Hematopoietic multipotent progenitor cell treated with erythropoietin and hydrocortisone succinate and interleukin-3 and kit ligand, for 15 days (in vitro differentiated cells): ENCODE results near the gene PGRMC2.
A peak's percentile ranks its signal among the peaks of the same experiment; 100 is the strongest.

Experiments used
- DNase-seq: peaks from one replicate; pipeline ENCODE4 v3.0.0-alpha.2; 2015; ENCODE audit warnings: low spot score

The PGRMC2 gene

GRCh38 chr4:128298852-128299251, 11.2 kb upstream of the PGRMC2 start:
- no peak for DNase-seq

GRCh38 chr4:128298146-128298758, 10.6 kb upstream of the PGRMC2 start:
- no peak for DNase-seq

DNA sequence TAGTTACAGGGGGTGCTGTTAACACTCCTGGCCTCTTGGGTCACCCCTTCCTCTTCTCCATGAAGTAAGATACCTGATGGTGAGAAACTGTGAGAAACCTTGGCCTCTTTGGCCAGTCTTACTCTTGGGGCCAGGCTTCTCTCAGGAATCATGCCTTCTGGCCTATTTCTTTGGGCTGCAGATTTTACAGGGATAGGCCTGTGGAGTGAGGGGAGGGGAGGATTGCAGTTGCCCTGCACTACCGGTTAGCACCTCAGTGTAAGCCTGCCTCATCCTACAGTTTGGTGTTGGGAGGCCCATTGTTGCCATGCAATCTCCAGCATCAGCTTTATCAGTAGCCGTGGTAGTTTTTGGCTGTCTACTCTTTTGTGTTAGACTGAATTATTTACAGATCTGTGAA, 7.6 kb upstream of the PGRMC2 start:
- DNase-seq, result no peak

- DNase-seq, result no peak
Observed at GRCh38 chr4:128294464-128294863, 6.9 kb upstream of the PGRMC2 start.

DNA sequence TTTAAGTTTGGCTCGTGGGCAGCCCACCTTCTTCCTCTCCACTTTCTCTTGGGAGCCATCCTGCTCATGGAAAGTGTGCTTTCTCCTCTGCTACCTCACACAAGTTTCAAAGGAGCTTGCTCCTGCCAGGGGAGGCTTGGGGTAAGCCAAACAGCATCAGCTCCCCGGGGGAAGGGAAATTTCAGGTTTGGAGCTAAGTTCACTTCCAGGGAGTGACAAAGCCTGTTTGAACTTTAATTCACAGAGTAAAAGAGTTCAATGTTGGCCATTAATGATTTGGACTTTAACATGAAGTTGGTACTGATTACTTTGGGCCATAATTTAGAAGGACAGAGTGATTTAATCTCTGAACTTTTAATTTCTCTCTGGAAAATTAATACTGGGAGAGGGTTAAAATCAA, 4.7 kb upstream of the PGRMC2 start:
- DNase-seq, result no peak

DNA sequence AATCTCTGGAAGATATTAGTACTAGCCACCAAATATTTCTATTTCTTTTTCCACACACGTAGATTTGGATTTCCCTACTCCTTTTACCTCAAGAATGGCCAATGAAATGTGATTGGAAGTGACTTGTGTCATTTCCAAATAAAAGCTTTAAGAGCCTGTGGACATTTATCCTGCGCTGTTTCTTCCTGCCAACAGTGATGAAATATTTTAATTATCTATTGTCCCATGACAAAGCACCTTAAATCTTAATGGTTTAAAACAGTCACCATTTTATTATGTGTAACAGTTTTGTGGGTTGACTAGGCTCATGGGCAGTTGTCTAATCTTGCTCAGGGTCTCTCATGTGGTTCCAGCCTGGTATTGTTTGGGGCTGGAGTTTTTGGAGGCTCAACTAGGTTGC, 3.5 kb upstream of the PGRMC2 start:
- DNase-seq, result no peak

- no peak for DNase-seq
Observed at GRCh38 chr4:128290526-128290925, 2.9 kb upstream of the PGRMC2 start.

DNA sequence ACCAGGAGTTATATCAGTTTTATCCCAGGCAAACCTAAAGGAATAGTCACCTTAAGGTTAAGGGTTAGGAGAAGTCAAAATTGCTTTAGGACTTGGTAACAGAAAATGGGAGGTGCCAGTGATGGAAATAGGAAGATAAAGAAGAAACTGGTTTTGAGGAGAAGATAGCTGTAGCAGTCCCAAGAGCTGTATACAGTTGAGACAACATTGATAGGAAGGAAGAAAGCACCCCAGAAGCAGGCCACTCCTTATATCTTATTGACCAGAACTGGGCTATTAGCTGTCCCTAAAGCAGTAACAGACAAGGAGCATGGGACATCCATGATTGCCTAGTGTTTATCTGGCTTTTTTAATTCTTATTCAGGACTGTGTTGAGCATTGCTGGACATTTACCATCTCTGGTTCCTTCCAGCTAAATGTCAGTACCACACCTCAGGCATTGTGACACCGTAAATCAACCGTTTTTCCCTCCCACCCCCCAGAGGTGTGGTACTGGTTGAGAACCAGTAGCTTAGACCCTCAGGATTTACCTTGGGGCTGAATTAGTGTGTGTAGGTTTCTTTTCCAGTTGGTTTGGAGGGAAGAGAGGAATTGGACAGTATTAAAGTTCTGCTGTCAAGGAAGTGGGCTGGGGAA, 2.0 kb upstream of the PGRMC2 start:
- DNase-seq, result peak; percentile 77

GRCh38 chr4:128288689-128289106, 1.1 kb upstream of the PGRMC2 start:
- peak; percentile 59 for DNase-seq

GRCh38 chr4:128287871-128288688, 467 bp upstream of the PGRMC2 start:
- DNase-seq, result peak; percentile 100

- peak; percentile 80 for DNase-seq
Observed at GRCh38 chr4:128286474-128287058, 1.0 kb downstream of the PGRMC2 start.

- no peak for DNase-seq
Observed at GRCh38 chr4:128285085-128285997, 2.3 kb downstream of the PGRMC2 start.

GRCh38 chr4:128284317-128284716, 3.3 kb downstream of the PGRMC2 start:
- DNase-seq, result no peak

DNA sequence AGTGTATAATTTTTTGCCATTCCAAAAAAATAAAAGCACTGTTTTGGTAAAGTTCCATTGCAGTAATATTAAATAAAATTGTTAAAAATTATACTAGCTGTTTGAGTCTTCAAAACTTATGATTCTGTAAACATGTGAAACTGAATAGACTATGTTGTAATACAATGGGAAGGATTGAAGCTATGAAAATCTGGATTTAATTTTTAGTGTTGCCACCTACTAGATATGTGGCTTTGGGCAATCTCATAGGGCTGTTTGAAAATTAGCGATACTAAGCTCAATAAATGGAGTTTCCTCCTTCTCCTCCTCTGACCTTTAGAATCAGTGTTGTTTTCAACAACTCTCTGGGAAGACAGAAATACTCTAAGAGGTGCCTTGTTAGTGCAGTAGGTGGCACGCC, 4.5 kb downstream of the PGRMC2 start:
- no peak for DNase-seq

DNA sequence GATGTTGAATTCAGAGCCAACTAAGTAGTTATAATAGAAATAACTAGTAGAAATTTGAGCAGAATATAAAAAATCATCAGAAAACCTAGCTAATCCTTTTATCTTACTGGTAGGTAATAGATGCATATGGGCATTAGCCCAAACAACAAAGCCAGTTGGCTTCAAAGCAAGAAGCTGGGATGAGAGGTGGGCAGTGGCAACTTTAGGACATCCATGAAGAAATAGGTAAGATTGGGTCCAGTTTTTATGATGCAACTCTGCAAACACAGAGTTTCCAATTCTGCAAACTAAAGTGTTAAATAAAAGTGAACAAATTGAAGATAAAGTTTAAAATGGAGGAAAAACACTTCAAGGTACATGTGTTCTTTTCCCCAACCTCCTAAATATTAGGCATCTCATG, 5.1 kb downstream of the PGRMC2 start:
- DNase-seq, result no peak

DNA sequence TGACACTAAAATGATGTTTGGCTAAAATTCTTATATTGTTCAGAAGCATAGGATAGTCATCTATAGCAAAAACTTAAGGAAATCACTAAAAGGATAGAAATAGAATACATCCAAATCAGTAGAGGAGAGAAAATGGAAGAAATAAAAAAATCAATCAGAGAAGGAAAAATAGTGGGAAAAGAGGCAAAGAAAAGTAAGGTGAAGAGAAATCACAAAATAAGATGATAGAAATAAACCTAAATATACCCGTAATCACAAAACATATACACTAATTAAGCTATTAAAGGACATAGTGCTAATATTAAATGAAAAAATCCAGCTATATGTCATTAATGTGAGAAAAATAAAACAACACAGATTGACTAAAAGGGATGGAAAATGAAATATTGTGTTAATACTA, 6.3 kb downstream of the PGRMC2 start:
- no peak for DNase-seq

DNA sequence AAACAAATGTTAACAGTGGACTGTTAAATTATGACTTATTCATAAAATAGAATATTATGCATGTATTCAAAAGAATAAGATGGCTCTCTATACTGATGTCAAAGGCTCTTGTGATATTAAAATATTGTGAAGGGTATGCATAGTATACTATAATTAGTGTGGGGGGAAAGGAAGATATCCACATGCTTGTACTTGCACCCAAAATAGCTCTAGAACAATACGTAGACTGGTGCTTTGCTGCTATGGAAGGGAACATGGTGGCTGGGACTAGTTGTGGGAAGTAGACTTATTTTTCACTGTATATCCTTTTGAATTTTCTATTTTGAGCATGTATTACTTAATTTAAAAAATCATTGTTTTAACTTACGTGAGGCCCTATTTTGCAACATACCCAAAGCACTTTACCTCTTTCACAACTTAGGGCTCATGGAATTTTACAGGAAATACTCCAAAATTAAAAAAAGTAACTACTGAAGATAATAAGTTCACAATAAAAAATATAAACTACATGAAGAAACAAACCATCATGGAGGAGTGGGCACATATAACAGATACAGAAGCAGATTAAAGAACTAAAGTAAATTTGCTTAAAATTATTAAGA, 7.9 kb downstream of the PGRMC2 start:
- DNase-seq, result no peak

GRCh38 chr4:128277856-128278255, 9.8 kb downstream of the PGRMC2 start:
- no peak for DNase-seq

DNA sequence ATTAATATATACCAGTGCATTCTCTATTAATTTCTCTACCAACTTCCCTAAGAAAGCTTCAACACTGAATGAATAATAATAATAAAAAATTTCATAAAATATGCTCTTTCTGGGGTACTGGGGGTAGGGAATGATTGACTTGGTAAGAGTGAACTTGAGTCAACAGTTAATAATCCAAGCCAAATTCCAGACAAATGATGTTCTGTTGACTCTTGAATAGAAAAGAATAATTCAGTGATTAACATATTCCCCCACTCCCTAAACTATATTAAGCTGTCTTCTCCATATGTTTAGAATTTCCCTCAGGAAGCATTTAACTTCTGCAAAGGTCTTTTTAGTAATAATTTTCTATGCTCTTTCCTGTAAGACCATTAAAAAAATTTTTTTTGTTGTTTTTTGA, 12.3 kb downstream of the PGRMC2 start:
- no peak for DNase-seq

- DNase-seq, result no peak
Observed at GRCh38 chr4:128271551-128271950, 16.1 kb downstream of the PGRMC2 start.

DNA sequence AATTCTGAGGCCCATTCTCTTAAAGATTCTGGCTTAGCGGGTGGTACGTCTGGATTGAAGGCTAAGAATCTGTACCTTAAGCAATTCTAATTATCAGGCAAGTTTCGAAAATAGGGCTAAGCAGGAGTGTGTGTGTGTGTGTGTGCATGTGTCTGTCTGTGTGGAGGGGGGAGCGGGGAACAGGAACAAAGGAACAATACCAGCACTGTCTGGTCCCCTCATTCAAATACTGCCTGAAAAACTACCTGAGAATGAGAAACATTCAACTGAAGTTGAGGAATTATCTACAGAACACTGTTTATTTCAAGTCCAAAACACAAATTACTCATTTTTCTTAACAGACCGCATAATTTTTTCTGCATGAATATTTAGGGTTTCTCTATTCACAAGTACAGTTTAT, 18.6 kb downstream of the PGRMC2 start:
- no peak for DNase-seq
